Epithelial cell of esophagus (primary cell): ENCODE measurements around the gene KCNMA1.

Experiments used
- DNase-seq: peaks from one replicate; pipeline ENCODE4 v3.0.0; 2010; ENCODE audit warnings: low read depth
- H3K4me3 ChIP-seq: 2 replicates; pipeline ENCODE4 v1.5.1; 2011; ENCODE audit warnings: mild to moderate bottlenecking, low read length, control low read depth
- TF ChIP-seq, protein P1 (sequence below): IDR thresholded peaks from 2 replicates; pipeline ENCODE4 v1.5.1; 2011; ENCODE audit warnings: low read depth, mild to moderate bottlenecking, low read length, control low read depth, inconsistent platforms; ENCODE audit not compliant: insufficient read depth; ENCODE audit errors: missing control alignments

Gene KCNMA1

GRCh38 chr10:77049146-77049545 is 588.5 kb downstream of the KCNMA1 start:
- no peak for DNase-seq
- H3K4me3 ChIP-seq, result no peak overlapping the region
- TF ChIP-seq, protein P1, sequence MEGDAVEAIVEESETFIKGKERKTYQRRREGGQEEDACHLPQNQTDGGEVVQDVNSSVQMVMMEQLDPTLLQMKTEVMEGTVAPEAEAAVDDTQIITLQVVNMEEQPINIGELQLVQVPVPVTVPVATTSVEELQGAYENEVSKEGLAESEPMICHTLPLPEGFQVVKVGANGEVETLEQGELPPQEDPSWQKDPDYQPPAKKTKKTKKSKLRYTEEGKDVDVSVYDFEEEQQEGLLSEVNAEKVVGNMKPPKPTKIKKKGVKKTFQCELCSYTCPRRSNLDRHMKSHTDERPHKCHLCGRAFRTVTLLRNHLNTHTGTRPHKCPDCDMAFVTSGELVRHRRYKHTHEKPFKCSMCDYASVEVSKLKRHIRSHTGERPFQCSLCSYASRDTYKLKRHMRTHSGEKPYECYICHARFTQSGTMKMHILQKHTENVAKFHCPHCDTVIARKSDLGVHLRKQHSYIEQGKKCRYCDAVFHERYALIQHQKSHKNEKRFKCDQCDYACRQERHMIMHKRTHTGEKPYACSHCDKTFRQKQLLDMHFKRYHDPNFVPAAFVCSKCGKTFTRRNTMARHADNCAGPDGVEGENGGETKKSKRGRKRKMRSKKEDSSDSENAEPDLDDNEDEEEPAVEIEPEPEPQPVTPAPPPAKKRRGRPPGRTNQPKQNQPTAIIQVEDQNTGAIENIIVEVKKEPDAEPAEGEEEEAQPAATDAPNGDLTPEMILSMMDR, result no peak

DNA sequence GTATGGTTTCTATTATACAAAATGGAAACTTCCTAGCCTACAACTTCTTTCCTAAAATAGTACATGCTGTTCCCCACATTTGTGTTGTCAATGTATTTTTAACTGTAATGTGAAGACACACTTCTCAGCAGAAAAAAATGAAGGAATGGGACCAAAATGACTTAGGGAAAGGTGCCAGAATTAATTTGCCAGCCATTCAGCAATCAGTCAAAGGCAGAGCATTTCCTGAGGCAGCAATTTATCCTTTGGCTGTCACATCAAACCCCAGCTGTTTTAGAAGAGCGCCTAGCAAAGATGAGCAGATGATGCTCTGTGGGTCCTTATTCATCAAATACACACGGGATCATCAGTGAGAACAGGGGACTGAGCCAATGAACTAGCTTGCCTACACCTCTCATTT is 592.5 kb downstream of the KCNMA1 start:
- TF ChIP-seq, protein P1, result no peak
- no peak overlapping the region for H3K4me3 ChIP-seq
- DNase-seq, result no peak

- TF ChIP-seq, protein P1, result no peak
- no peak overlapping the region for H3K4me3 ChIP-seq
- peak; percentile 31 for DNase-seq
Measured at GRCh38 chr10:77043420-77043763, 594.2 kb downstream of the KCNMA1 start.

DNA sequence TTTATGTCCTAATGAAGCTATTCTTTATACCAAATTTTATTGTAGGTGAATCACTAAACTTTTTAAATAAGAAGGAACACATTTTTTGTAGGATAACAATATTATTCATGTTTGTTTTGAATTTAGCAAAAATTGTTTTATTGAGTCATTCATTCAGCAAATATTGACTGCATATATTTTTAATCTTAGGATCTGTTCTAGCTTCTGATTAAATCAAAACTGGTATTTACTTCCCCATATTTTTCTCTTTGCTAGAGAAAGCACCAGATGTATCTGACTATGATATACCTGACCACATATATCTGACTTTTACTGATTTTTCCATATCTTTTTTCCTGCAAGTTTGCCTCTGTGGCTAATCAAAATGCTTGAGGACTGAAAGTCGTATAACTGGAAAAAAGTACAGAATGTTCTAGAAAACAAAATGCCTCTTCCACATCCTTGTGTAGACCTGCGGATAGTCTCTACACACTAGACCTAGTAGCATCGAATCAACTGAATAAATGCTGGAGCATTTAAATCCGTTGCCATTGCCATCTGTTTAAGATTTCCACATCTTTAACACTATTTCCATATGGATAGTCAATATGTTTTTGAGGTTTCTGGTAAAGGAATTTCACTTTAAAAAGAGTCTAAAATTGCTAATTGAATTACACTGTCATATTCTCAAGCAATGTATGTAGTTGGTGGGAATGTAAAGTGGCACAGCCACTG is 594.7 kb downstream of the KCNMA1 start:
- no peak overlapping the region for H3K4me3 ChIP-seq
- no peak for DNase-seq
- TF ChIP-seq, protein P1, result no peak

DNA sequence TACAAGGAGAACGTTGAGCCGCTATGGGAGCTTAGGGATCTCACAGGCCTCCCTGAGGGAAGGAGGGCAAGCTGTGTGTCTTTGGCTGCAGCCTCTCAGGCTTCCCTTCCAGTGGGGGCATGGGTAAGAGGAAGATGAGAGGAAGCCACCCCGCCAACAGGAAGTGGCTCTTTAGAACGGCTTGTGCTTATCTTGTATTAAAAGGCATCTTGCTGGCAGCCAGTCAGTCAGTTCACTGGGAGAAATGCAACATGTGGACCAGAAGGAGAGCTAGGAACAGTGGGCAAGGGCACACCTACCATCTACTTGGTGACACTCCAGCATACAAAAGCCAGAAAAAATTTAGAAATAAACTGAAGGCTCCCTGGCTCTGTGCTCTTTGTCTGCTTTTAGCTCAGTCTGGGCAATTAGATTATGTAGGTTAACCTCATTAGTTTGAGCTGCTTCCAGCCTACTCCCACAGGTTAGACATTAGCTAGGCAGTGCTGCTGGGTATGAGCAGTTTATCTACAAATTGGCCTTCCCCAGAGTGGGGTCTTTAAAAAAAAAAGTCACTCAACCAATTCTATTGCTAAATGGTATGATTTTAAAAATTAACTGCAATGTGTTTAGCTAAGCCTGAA is 595.9 kb downstream of the KCNMA1 start:
- no peak for DNase-seq
- no peak overlapping the region for H3K4me3 ChIP-seq
- TF ChIP-seq, protein P1, result no peak

DNA sequence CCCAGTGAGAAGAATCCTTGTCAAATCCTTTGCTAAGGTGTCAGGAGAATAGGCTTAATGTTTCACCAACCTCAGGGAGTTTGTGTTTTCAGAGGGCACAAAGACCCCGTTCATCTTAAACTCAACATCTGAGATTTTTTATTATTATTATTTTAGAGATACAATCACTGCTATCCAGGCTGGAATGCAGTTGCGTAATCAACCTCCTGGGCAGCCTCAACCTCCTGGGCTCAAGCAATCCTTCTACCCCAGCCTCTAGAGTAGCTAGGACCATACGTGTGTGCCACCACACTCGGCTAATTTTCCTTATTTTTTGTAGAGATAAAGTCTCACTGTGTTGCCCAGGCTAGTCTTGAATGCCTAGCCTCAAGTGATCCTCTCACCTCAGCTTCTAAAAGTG is 599.2 kb downstream of the KCNMA1 start:
- H3K4me3 ChIP-seq, result no peak overlapping the region
- DNase-seq, result peak; percentile 5
- TF ChIP-seq, protein P1, result no peak
